ENCODE data around the gene ZNF792.
"Not testable (repeated sequence)": the region's sequence is repeated elsewhere in the genome, so short reads cannot be mapped to it uniquely, and the experiment has no call there.

Gene ZNF792

DNA sequence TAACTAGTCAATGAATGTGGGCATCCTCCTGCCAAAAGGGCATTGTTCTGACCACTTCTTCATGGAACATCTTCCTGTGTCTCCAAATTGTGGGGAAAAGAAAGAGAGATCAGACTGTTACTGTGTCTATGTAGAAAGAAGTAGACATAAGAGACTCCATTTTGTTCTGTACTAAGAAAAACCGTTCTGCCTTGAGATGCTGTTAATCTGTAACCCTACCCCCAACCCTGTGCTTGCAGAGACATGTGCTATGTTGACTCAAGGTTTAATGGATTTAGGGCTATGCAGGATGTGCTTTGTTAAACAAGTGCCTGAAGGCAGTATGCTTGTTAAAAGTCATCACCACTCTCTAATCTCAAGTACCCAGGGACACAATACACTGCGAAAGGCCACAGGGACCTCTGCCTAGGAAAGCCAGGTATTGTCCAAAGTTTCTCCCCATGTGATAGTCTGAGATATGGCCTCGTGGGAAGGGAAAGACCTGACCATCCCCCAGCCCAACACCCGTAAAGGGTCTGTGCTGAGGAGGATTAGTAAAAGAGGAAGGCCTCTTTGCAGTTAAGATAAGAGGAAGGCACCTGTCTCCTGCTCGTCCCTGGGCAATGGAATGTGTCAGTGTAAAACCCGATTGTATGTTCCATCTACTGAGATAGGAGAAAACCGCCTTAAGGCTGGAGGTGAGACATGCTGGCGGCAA lies 43.8 kb downstream of the ZNF792 start:
- DNase-seq = not testable (repeated sequence)

DNA sequence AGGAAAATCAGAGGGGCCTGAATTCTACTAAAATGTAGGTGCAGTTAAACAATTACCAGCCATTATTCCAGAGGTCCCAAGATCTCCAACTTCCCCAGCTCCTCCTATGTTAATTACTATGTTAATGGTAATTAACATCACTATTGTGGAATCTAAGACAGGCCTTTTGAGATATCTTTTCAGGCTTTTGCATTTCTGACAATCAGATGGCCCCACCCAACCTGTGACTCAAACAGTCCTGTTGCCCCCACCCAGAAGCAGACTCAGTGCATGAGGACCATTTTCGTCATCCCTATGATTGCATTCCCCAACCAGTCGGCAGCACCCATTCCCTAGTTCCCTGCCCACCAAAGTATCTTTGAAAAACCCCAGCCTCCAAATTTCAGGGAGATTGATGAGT lies 45.8 kb downstream of the ZNF792 start:
- no peak for DNase-seq

DNA sequence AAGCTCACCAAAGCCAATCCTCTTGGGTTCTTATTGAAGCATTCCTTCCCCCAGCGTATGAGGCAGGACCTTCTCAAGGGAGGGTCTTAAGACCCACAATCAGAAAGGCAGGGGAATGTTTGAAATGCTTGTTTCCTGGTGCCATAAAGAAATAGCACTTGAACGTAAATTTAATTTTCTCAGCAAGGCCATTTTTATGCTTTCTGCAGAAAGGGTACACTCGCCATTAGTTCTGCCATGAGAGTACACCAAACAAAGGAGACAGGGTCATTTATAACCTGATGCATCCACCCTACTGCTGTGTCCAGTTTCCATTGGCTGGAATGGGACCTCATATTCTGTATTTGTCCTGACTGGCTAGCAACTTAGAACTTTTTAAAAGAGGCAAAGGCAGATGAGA lies 46.9 kb downstream of the ZNF792 start:
- DNase-seq = not testable (repeated sequence)

DNA sequence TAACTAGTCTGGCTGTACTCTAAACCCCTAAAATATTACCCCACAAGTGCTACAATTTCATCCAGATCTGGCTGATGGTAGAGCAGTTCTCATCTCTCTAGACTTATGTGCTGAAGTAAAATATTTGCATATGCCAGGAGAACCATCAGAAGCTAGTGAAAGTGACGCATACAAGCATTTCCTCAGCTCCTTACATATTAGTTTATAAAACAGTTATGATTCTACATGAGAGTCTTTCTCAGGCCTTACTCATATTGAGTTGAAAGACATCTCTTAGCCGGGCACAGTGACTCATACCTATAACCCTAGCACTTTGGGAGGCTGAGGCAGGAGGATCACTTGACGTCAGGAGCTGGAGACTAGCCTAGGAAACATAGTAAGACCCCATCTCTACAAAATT lies 53.3 kb downstream of the ZNF792 start:
- no peak for DNase-seq
